ENCODE measurements around the gene NEDD9.

The NEDD9 gene, protein sequence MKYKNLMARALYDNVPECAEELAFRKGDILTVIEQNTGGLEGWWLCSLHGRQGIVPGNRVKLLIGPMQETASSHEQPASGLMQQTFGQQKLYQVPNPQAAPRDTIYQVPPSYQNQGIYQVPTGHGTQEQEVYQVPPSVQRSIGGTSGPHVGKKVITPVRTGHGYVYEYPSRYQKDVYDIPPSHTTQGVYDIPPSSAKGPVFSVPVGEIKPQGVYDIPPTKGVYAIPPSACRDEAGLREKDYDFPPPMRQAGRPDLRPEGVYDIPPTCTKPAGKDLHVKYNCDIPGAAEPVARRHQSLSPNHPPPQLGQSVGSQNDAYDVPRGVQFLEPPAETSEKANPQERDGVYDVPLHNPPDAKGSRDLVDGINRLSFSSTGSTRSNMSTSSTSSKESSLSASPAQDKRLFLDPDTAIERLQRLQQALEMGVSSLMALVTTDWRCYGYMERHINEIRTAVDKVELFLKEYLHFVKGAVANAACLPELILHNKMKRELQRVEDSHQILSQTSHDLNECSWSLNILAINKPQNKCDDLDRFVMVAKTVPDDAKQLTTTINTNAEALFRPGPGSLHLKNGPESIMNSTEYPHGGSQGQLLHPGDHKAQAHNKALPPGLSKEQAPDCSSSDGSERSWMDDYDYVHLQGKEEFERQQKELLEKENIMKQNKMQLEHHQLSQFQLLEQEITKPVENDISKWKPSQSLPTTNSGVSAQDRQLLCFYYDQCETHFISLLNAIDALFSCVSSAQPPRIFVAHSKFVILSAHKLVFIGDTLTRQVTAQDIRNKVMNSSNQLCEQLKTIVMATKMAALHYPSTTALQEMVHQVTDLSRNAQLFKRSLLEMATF

GRCh38 chr6:11232193-11232769, at the start of gene NEDD9:
Gene NEDD9, minus strand, starts transcription at chr6:11232668. Its CDS starts 153 bp downstream, at chr6:11232515.
- peak; percentile 91 for DNase-seq (ENCODE audit: low read depth, low spot score)

- DNase-seq (ENCODE audit: low read depth, low spot score): no peak
Measured at GRCh38 chr6:11282245-11282644, 49.8 kb upstream of the NEDD9 start.

GRCh38 chr6:11280394-11280793, 47.9 kb upstream of the NEDD9 start:
- DNase-seq (ENCODE audit: low read depth, low spot score): no peak

DNA sequence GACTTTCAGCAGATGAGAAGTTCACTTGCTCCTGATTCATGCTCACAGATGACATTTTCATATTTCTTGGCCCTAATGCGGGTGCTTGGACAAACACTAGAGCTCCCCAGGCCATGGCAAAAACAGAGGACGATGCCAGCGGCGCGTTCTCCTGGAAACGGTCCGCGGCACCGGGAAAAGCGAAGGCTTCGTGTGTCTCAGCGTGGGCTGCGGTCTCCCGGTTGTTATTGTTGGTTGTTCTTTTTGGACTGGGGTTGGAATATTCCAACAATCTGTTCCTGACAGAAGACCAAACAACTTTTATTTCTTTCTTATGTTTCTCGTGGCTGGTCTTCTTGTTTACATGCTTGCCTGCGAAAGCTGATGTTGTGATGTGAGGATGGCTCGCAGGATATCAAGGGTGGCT, 46.8 kb upstream of the NEDD9 start:
- DNase-seq (ENCODE audit: low read depth, low spot score): no peak

DNA sequence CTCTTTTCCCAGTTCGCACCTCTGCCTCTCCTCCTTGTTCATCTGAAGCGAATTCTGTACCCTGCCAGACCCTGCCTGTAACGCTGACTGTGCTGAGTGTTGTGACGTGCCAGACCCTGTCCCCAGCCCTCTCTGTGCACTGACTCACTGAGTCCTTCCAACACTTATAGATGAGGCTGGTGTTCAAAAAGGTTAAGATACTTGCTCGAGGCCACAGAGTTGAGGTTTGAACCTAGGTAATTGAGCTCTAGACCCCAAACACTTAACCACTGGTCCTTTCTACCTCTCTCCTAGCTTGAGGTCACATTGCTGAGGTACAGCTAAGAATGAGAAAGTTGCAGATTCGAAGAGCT, 45.7 kb upstream of the NEDD9 start:
- DNase-seq (ENCODE audit: low read depth, low spot score): no peak

DNA sequence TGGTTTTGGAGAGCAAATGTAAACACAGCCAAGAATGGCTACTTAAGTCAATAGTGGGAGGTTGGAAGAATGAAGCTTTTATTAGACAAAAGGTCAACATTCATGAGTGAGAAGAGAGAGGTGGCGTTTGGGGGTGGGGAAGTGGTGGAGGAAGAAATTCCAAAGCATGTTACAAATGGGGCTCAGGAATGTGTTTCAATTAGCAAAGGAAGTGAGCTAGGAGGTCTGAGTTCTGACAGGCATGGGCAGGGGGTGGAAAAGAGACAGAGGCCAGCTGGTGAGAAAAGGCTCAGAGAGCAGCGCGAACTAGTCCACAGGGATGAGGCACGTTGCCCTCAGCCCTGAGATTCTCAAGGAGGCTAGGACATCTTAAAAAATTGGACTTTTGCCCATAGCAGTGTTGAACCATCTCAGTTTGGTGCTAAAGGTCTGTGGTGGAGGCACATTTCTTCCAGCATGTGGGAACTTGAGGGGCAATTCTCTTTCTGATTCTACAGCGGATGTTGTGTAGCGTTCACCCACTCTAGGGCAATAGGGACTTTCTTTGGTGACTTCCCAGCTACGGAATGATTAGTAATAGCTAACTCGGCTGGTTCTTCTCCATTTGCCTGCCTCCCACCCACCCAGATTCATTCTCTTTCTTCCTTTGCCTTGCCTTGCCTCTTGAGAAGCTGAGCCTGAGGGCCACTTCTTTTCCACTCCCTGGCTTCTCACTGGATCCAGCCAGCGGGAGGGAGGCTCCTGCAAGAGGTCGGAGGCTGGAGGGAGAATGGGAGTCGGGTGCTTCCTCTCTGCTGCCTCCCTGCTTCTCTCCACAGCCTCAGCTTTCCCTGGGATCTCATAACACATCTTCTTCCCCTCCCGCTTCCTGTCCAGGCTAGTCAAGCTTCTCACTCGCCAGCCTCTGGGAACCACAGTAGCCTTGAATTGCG, 45.1 kb upstream of the NEDD9 start:
- no peak for DNase-seq (ENCODE audit: low read depth, low spot score)

- no peak for DNase-seq (ENCODE audit: low read depth, low spot score)
Measured at GRCh38 chr6:11276911-11277274, 44.4 kb upstream of the NEDD9 start.

DNA sequence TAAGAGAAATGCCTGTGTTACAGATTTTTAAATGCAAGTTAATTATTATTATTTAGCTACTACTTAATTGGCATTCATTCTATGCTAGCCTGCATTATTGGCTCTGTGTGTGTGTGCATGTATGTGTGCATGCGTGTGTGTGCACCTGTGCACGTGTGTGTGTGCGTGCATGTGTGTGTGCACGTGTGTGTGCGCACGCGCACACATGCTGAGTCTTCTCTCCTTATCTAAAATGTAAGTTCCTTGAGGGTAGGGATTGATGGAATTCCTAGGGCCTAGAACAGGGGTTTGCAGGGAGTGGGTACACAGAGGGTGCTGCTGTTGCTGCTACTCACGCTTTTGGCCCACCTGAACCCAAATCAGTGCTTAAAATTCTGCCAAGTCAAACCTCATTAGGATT, 43.8 kb upstream of the NEDD9 start:
- DNase-seq (ENCODE audit: low read depth, low spot score): no peak

GRCh38 chr6:11275598-11275997, 43.1 kb upstream of the NEDD9 start:
- DNase-seq (ENCODE audit: low read depth, low spot score): no peak

DNA sequence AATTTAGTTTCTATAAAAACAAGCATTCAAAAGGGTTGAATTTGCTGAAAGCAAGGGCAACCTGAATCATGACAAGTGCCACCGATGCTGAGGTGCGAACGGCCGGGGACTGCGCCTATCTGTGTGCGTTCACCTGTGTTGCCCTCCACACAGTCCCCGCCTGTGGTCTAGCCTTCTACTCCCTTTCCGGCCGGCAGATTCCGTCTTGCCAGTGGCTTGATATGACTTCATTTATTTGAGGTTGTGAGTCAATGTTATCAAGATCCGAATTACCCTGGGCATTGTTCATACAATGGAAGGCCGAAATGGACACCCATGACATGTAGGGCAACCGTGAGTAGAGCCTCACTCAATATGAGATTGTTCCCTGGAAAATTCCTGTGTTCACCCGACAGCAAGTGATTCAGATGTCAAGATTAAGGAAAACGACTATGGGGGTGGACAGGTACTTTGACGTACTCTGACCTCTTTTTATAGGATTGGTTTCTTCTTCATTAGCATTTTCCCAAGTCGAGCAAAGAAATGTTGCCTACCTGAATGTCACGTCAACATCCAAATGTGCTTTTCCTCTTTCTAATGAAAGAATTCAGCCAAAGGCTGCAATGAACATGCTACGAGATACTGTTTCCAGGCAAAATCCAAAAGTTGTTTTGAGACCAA, 41.1 kb upstream of the NEDD9 start:
- DNase-seq (ENCODE audit: low read depth, low spot score): no peak

GRCh38 chr6:11272491-11273192, 40.2 kb upstream of the NEDD9 start:
- DNase-seq (ENCODE audit: low read depth, low spot score): no peak

- DNase-seq (ENCODE audit: low read depth, low spot score): no peak
Measured at GRCh38 chr6:11271228-11272020, 39.0 kb upstream of the NEDD9 start.

GRCh38 chr6:11270030-11271027, 37.9 kb upstream of the NEDD9 start:
- DNase-seq (ENCODE audit: low read depth, low spot score): no peak

DNA sequence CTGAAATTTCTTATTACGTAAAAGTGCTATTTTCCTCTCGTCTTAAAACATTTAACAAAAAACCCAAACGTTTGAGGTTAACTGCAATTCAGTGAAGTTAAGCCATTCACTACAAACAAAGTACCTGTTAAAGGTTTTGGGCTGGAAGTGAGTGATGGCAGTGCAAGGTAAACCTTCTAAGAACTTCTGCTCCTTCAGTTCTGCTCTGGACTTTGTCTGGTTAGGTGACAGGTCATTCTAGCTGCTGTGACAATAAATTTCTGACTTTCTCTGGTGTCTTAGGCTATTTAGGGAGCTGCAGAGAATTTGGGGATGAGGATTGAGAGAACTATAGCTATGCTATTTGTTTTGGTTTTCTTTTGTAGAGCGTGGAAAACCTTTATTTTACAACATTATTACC, 36.5 kb upstream of the NEDD9 start:
- no peak for DNase-seq (ENCODE audit: low read depth, low spot score)

- no peak for DNase-seq (ENCODE audit: low read depth, low spot score)
Measured at GRCh38 chr6:11266926-11267325, 34.5 kb upstream of the NEDD9 start.

- no peak for DNase-seq (ENCODE audit: low read depth, low spot score)
Measured at GRCh38 chr6:11265932-11266331, 33.5 kb upstream of the NEDD9 start.

DNA sequence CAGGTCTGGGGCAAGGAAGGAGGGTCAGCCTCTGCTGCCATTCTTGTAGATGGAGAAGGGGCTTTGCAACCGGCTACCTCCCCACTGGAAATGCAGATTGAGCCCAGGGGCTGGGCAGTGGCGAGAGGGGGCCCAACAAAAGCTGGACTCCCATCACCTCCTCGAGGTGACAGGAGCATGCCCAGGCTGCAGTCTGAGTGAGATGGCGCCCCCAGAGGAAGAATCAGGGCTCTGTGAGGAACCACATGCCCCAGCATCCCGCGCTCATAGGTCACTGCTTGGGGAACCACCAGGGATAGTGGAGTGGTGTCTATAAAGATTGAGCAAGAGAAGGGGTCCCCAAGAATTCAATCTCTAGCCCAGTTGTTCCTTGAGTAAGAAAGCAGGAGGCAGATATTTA, 31.6 kb upstream of the NEDD9 start:
- DNase-seq (ENCODE audit: low read depth, low spot score): no peak

DNA sequence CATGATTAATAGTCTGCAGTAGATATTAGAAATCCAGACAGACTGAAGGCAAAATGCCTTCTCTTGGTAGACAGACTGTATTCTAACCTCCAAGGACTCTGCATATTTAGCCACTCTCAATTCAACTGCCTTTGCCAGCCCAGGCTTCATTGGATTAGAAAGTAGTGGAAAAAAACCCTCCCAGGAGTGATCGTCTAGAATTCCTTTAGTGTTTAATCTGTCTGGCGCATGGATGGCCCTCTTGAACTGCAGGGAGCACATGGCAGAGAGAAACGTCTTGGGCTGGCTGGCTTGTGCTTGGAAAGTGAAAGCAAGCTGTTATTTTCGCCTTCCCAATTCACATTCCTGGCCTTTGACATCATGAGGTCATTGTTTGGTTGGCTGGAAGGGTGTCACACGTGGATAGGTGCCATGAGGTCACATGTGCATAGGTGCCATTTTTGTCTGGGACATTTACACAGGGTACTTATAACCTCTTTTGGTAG, 30.9 kb upstream of the NEDD9 start:
- DNase-seq (ENCODE audit: low read depth, low spot score): no peak

Measured in activated CD4-positive, CD25-positive, alpha-beta regulatory T cell treated with anti-CD3 and anti-CD28 coated beads, Interleukin-2, amount 50 U/mL, for 16 hours (primary cell).